GM12873 (cell line): ENCODE measurements around the gene IGSF6.

Experiments
- CTCF ChIP-seq: IDR thresholded peaks from 2 replicates; pipeline ENCODE4 v1.5.1; 2012; ENCODE audit warnings: low read depth, mild to moderate bottlenecking, moderate library complexity, low read length, control low read depth; ENCODE audit not compliant: insufficient read depth; ENCODE audit errors: missing control alignments

The IGSF6 gene, protein sequence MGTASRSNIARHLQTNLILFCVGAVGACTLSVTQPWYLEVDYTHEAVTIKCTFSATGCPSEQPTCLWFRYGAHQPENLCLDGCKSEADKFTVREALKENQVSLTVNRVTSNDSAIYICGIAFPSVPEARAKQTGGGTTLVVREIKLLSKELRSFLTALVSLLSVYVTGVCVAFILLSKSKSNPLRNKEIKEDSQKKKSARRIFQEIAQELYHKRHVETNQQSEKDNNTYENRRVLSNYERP

GRCh38 chr16:21652453-21652852 lies at the start of gene IGSF6:
Gene IGSF6 (minus strand): TSS chr16:21652608. CDS start chr16:21652598, 10 bp downstream.
- no peak for TF ChIP-seq CTCF

GRCh38 chr16:21701271-21701670 lies 48.9 kb upstream of the IGSF6 start:
- no peak for TF ChIP-seq CTCF

GRCh38 chr16:21698169-21699032 lies 46.0 kb upstream of the IGSF6 start:
- no peak for TF ChIP-seq CTCF

DNA sequence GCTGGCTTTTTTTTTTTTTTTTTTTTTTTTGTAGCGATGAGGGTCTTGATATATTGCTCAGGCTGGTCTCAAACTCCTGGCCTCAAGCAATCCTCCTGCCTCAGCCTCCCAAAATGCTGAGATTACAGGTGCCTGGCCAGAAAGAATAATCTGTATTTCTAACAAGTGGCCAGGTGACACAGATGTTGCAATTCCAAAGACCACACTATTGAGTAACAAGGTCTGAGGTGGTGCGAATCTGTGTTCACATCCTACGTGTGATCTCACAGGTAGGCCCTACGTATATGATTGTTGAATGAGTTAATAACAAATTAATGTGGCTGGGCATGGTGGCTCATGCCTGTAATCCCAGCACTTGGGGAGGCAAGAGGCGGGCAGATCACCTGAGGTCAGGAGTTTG lies 44.6 kb upstream of the IGSF6 start:
- TF ChIP-seq CTCF = no peak

- no peak for TF ChIP-seq CTCF
Measured at GRCh38 chr16:21694609-21695008, 42.2 kb upstream of the IGSF6 start.

DNA sequence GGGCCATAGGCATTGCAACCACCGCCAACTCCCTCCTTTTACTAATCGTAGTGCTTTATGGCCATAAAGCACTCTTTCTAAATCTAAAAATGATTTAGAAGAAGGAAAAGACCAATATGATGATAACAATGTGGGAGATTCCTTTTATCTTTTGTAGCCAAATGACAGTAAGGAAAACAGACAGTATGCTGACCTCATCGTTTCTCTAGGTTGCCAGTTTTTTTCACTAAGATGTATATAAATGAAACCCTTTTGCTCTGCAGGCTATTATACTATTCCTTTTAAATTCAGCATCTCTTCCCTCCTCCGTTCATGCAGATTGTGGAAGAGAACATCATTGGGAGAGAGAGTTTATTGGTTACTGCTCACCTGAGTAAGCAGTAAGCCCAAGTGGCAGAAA lies 36.7 kb upstream of the IGSF6 start:
- no peak for TF ChIP-seq CTCF

DNA sequence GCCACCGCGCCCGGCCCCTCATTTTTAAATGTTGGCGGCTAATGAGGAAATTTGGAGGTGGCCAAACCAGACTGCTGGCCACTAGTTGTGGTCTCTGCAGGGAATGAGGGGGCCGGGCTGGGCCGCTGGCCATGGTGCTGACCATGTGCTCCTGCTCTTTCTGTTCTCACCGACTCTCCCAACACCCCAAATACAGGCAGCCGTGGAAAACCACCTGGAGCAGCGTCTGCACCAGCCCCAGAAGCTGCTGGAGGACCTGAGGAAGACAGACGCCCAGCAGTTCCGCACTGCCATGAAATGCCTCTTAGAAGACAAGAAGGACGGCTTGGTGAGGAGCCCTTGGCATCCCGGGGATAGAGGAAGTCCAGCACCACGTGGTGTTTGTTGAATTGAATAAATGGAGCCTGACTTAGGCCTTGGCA lies 32.6 kb upstream of the IGSF6 start:
- TF ChIP-seq CTCF = no peak
